RCC 7860 (cell line): ENCODE measurements around the gene BCKDHB.

Experiments used
- DNase-seq: peaks from one replicate; pipeline ENCODE4 v3.0.0-alpha.2; 2015; ENCODE audit warnings: low spot score
- FAIRE-seq: peaks from 2 replicates; lab custom pipeline; 2012; peaks lifted over from hg19 to GRCh38; lab: Jason Lieb, UNC

BCKDHB gene

GRCh38 chr6:80363501-80364122 is 257.1 kb downstream of the BCKDHB start:
- no peak for DNase-seq
- no peak for FAIRE-seq

GRCh38 chr6:80364149-80364548 is 257.7 kb downstream of the BCKDHB start:
- FAIRE-seq (no peak), DNase-seq (no peak)

- FAIRE-seq, result no peak
- no peak for DNase-seq
These were observed 259.6 kb downstream of the BCKDHB start for GRCh38 chr6:80366051-80366450.

GRCh38 chr6:80366714-80367113 is 260.2 kb downstream of the BCKDHB start:
- no peak for FAIRE-seq
- DNase-seq, result no peak

GRCh38 chr6:80376411-80376810 is 269.9 kb downstream of the BCKDHB start:
- no peak for DNase-seq

GRCh38 chr6:80380566-80380965 is 274.1 kb downstream of the BCKDHB start:
- DNase-seq (no peak), FAIRE-seq (no peak)

More at GRCh38 chr6:80376411-80376810, 269.9 kb downstream of the BCKDHB start:
- FAIRE-seq, result no peak

- DNase-seq, result no peak
These were observed 276.3 kb downstream of the BCKDHB start for GRCh38 chr6:80382811-80383210.

GRCh38 chr6:80388507-80388906 is 282.0 kb downstream of the BCKDHB start:
- DNase-seq, result no peak
- no peak for FAIRE-seq

More at GRCh38 chr6:80382811-80383210, 276.3 kb downstream of the BCKDHB start:
- FAIRE-seq, result no peak
